Coronary artery (tissue), 2 donors: ENCODE measurements around the gene DIP2C.

ENCODE experiments used
- DNase-seq: peaks from one replicate; pipeline ENCODE4 v3.0.0-alpha.2; 2017; ENCODE audit warnings: low spot score
- H3K27ac ChIP-seq, 2 donors: fragments of 200-600 bp; sonication (generic); one replicate each; pipeline ENCODE4 v1.5.1; 2016 to 2019
- H3K4me3 ChIP-seq: fragments of 200-600 bp; sonication (generic); 2 replicates; pipeline ENCODE4 v1.5.1; 2016; ENCODE audit warnings: mild to moderate bottlenecking, moderate library complexity
- TF ChIP-seq, protein P1 (sequence below): fragments of 200-600 bp; sonication (generic); IDR thresholded peaks from one replicate; pipeline ENCODE4 v1.5.1; 2019; ENCODE audit warnings: antibody characterized with exemption

Gene DIP2C

GRCh38 chr10:593421-593820, 96.0 kb downstream of the DIP2C start:
- peak overlapping the region in 1 of 2 donors; percentile 15 for H3K27ac ChIP-seq
- no peak for DNase-seq
- no peak overlapping the region for H3K4me3 ChIP-seq
- TF ChIP-seq, protein P1, sequence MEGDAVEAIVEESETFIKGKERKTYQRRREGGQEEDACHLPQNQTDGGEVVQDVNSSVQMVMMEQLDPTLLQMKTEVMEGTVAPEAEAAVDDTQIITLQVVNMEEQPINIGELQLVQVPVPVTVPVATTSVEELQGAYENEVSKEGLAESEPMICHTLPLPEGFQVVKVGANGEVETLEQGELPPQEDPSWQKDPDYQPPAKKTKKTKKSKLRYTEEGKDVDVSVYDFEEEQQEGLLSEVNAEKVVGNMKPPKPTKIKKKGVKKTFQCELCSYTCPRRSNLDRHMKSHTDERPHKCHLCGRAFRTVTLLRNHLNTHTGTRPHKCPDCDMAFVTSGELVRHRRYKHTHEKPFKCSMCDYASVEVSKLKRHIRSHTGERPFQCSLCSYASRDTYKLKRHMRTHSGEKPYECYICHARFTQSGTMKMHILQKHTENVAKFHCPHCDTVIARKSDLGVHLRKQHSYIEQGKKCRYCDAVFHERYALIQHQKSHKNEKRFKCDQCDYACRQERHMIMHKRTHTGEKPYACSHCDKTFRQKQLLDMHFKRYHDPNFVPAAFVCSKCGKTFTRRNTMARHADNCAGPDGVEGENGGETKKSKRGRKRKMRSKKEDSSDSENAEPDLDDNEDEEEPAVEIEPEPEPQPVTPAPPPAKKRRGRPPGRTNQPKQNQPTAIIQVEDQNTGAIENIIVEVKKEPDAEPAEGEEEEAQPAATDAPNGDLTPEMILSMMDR: no peak

- DNase-seq: no peak
- Histone ChIP-seq H3K27ac (no peak overlapping the region), H3K4me3 (no peak overlapping the region)
- TF ChIP-seq, protein P1: no peak
Observed at GRCh38 chr10:593016-593415, 96.5 kb downstream of the DIP2C start.

DNA sequence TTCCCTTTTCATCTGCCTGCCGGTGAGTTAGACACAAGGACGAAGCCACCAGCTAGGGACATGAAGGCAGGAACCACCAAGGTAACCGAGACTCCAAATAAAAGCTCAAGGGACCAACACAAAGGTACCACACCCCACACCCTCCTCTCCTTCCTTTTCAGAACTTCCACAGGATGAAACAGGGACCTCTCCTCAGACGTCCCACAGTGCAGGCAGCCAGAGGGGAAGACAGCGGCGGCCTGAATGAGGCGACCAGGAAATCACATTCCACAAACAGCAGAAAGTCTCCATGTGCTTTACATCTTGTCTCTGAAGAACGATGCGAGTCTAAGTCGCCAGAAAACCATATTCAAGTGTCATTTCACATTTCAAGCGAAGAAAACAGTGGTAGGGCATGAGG, 97.8 kb downstream of the DIP2C start:
- TF ChIP-seq, protein P1: no peak
- Histone ChIP-seq H3K27ac (no peak overlapping the region), H3K4me3 (no peak overlapping the region)
- DNase-seq: no peak

DNA sequence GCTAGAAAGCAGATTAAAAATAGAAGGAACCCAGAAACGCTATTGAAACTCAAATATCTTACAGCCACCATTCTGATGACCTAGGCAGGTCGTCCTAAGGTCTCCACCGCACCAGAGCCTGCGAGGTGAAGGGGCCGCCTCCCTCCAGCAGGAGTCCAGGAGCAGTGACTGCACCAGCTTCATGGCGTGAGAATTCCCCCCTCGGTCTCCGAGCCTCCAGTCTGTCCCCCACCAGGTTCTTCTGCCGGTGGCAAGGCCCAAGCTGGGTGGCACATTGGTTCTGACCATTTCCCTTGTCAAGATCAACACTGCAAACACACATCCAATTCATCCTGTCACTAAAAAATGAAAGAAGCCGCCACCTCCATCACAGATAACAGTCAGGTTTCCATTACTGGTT, 98.7 kb downstream of the DIP2C start:
- TF ChIP-seq, protein P1: no peak
- Histone ChIP-seq H3K27ac (no peak overlapping the region), H3K4me3 (no peak overlapping the region)
- no peak for DNase-seq

- TF ChIP-seq, protein P1: no peak
- H3K27ac ChIP-seq: no peak overlapping the region
- H3K4me3 ChIP-seq: no peak overlapping the region
- DNase-seq: no peak
Observed at GRCh38 chr10:589961-590680, 99.3 kb downstream of the DIP2C start.

GRCh38 chr10:588246-589165, 101.0 kb downstream of the DIP2C start:
- DNase-seq: peak; percentile 70
- Histone ChIP-seq H3K4me3 (no peak overlapping the region), H3K27ac (no peak overlapping the region)
- TF ChIP-seq, protein P1: no peak
